B cell (primary cell): ENCODE data around the gene GASK1A. TPM values are rescaled to one million over a fixed set of nuclear protein-coding genes. Genes with fewer than 3 reads are reported as not detected.

Source experiments
- ATAC-seq: fragments of 200-7000 bp; cut with Tn5 transposase; one replicate; pipeline ENCODE4 v1.10.0; 2021; ENCODE audit warnings: low read depth, mild to moderate bottlenecking, moderate number of reproducible peaks, moderate library complexity
- CTCF ChIA-PET: fragments of 350-600 bp; sonication (Branson Sonifier 250); formaldehyde crosslinking; loops from one replicate; lab custom pipeline; 2021; ENCODE audit warnings: antibody characterized with exemption, inconsistent platforms; lab: Charles Lee
- POLR2A ChIA-PET: fragments of 350-600 bp; sonication (Branson Sonifier 250); formaldehyde crosslinking; loops from one replicate; lab custom pipeline; 2021; ENCODE audit warnings: antibody characterized with exemption; lab: Charles Lee
- DNase-seq: peaks from one replicate; pipeline ENCODE4 v3.0.0; 2013
- H2AFZ ChIP-seq: 2 replicates; pipeline ENCODE4 v1.6.1; 2012; ENCODE audit warnings: mild to moderate bottlenecking, low read depth, low read length; ENCODE audit not compliant: insufficient read depth, poor library complexity, severe bottlenecking
- H3K27ac ChIP-seq, 2 donors: 1 replicate in 1 of 2; 2 replicates in 1 of 2; pipeline ENCODE4 v1.5.1; 2012 to 2013; ENCODE audit warnings: low read length in 2 of 2, mild to moderate bottlenecking in 2 of 2, moderate library complexity in 1 of 2
- H3K27me3 ChIP-seq, 4 experiments: fragments of 200-600 bp in 1 of 4; sonication (generic) in 1 of 4; replicated peaks in 1 of 4; 1 replicate in 2 of 4; 2 replicates in 2 of 4; pipeline versions ENCODE4 v1.6.1 to v1.7.0; 2013 to 2016; ENCODE audit warnings: low read length in 3 of 4, mild to moderate bottlenecking in 2 of 4, mixed read lengths in 1 of 4, moderate library complexity in 1 of 4; ENCODE audit not compliant: insufficient read depth in 4 of 4, control insufficient read depth in 3 of 4; ENCODE audit errors: control extremely low read depth in 1 of 4
- H3K36me3 ChIP-seq, 2 experiments: replicated peaks in 1 of 2; 1 replicate in 1 of 2; 2 replicates in 1 of 2; pipeline versions ENCODE4 v1.6.1 to v1.7.1; 2013; ENCODE audit warnings: low read length in 1 of 2; ENCODE audit not compliant: insufficient read depth in 2 of 2, control insufficient read depth in 1 of 2; ENCODE audit errors: control extremely low read depth in 1 of 2, extremely low read depth in 1 of 2
- H3K4me1 ChIP-seq, 2 donors: fragments of 200-600 bp in 1 of 2; sonication (generic) in 1 of 2; 1 replicate in 1 of 2; 2 replicates in 1 of 2; pipeline versions ENCODE4 v1.5.1 to v1.6.1; 2013 to 2017; ENCODE audit warnings: low read length in 2 of 2; ENCODE audit not compliant: control insufficient read depth in 2 of 2, insufficient read depth in 2 of 2
- H3K4me2 ChIP-seq: replicated peaks from 2 replicates; pipeline ENCODE3; 2012; ENCODE audit warnings: mild to moderate bottlenecking, low read depth, low read length; ENCODE audit not compliant: poor library complexity, severe bottlenecking
- H3K4me3 ChIP-seq, 5 experiments: fragments of 200-600 bp in 1 of 5; sonication (generic) in 1 of 5; 1 replicate in 3 of 5; 2 replicates in 2 of 5; pipeline versions ENCODE4 v1.5.1 to v1.7.0; 2011 to 2016; ENCODE audit warnings: low read length in 4 of 5, mild to moderate bottlenecking in 4 of 5, low read depth in 2 of 5, control low read depth in 1 of 5, moderate library complexity in 1 of 5; ENCODE audit not compliant: insufficient read depth in 1 of 5; ENCODE audit errors: control extremely low read depth in 1 of 5, extremely low read depth in 1 of 5
- H3K79me2 ChIP-seq: fragments of 200-600 bp; sonication (generic); one replicate; pipeline ENCODE4 v1.6.0; 2016; ENCODE audit warnings: low read length; ENCODE audit not compliant: control insufficient read depth, insufficient read depth
- H3K9ac ChIP-seq: fragments of 200-600 bp; sonication (generic); 2 replicates; pipeline ENCODE4 v1.6.1; 2017; ENCODE audit warnings: mild to moderate bottlenecking, low read length, moderate library complexity
- H3K9me3 ChIP-seq, 3 donors: one replicate each; pipeline versions ENCODE4 v1.6.1 to v1.7.1; 2013; ENCODE audit warnings: low read length in 2 of 3; ENCODE audit not compliant: control insufficient read depth in 2 of 3, insufficient read depth in 1 of 3; ENCODE audit errors: control extremely low read depth in 1 of 3
- H4K20me1 ChIP-seq: 2 replicates; pipeline ENCODE4 v1.6.0; 2012; ENCODE audit warnings: mild to moderate bottlenecking, low read length; ENCODE audit not compliant: insufficient read depth, control insufficient read depth, poor library complexity, severe bottlenecking
- H3K27ac Mint-ChIP-seq: one replicate; pipeline ENCODE4 v1.8.0; 2021; ENCODE audit warnings: mixed read lengths
- H3K27me3 Mint-ChIP-seq: one replicate; pipeline ENCODE4 v1.8.0; 2021; ENCODE audit warnings: mixed read lengths
- H3K4me1 Mint-ChIP-seq: one replicate; pipeline ENCODE4 v1.8.0; 2021; ENCODE audit warnings: mixed read lengths
- H3K4me3 Mint-ChIP-seq: one replicate; pipeline ENCODE4 v1.8.0; 2021; ENCODE audit warnings: mixed read lengths
- H3K9me3 Mint-ChIP-seq: one replicate; pipeline ENCODE4 v1.8.0; 2022; ENCODE audit warnings: mixed read lengths; ENCODE audit not compliant: insufficient read depth
- CTCF ChIP-seq: fragments of 200-600 bp; IDR thresholded peaks from one replicate; pipeline ENCODE4 v1.8.0; 2022; ENCODE audit warnings: antibody characterized with exemption, mild to moderate bottlenecking
- EZH2 ChIP-seq: IDR thresholded peaks from 2 replicates; pipeline ENCODE4 v1.6.1; 2012; ENCODE audit warnings: borderline replicate concordance, low read depth, mild to moderate bottlenecking, moderate library complexity, low read length; ENCODE audit not compliant: insufficient read depth, poor library complexity, severe bottlenecking
- WGBS: methylation state at CpG from one replicate; pipeline ENCODE4 v1.1.5; 2013; ENCODE audit warnings: missing lambda C conversion rate; ENCODE audit not compliant: insufficient coverage; 5-methylcytosine and 5-hydroxymethylcytosine counted together
- intact Hi-C: fragments of 100-400 bp; cut with micrococcal nuclease; formaldehyde crosslinking; loops from one replicate; pipeline ENCODE4 v1.10.0; 2022
- polyA plus RNA-seq: library from polyadenylated mRNA; depleted of rRNA; stranded (reverse); fragments of >200 nt; gene quantifications from 2 replicates; pipeline ENCODE4 v1.2.3, GENCODE V29; 2012
- total RNA-seq, 2 donors: library from RNA; stranded (reverse); fragments of 120-200 nt in 1 of 2; gene quantifications; 1 replicate in 1 of 2; 2 replicates in 1 of 2; pipeline versions ENCODE4 v1.2.3 to v1.2.4, GENCODE V29; 2013 to 2022

The GASK1A gene
- total and polyA plus RNA-seq, 2 donors (not counting 1 experiment from before 2014, with no cell fraction given): not detected

- no peaks in the 10 kb centered on the region for H3K4me1 ChIP-seq
- no peaks in the 10 kb centered on the region for H3K36me3 ChIP-seq
- no peak for ATAC-seq
- Mint-ChIP-seq H3K27me3 (peaks cover 35% of the 10 kb centered on the region), H3K27ac (no peak overlapping the region), H3K4me3 (no peak overlapping the region), H3K4me1 (no peaks in the 10 kb centered on the region), H3K9me3 (no peaks in the 10 kb centered on the region)
- no peak overlapping the region for H2AFZ ChIP-seq
- no peak overlapping the region for H3K9ac ChIP-seq
- H4K20me1 ChIP-seq: no peaks in the 10 kb centered on the region
- CTCF ChIA-PET: no interaction called here
- intact Hi-C loops: no loop called here
- H3K9me3 ChIP-seq: peaks cover 0 to 1% (median 0%) of the 10 kb centered on the region in 3 donors
- POLR2A ChIA-PET: no interaction called here
- no peak for TF ChIP-seq CTCF
- H3K27me3 ChIP-seq: no peaks in the 10 kb centered on the region
- H3K4me3 ChIP-seq: no peak overlapping the region
- DNase-seq: no peak
- no CpG with 5 or more reads among the region's 3 CpGs for WGBS
- no peak overlapping the region for H3K4me2 ChIP-seq
- H3K27ac ChIP-seq: no peak overlapping the region
- H3K79me2 ChIP-seq: no peaks in the 10 kb centered on the region
Observed at GRCh38 chr3:42957573-42957972, 21.5 kb upstream of the GASK1A start.

GRCh38 chr3:42960282-42960681 is 18.8 kb upstream of the GASK1A start:
- no peaks in the 10 kb centered on the region for H3K9me3 Mint-ChIP-seq
- no peak overlapping the region for H3K27ac Mint-ChIP-seq
- Histone ChIP-seq H2AFZ (no peak overlapping the region), H3K27me3 (no peaks in the 10 kb centered on the region), H3K9me3 (peaks cover 0 to 1% (median 0%) of the 10 kb centered on the region in 3 donors), H3K27ac (no peak overlapping the region), H3K36me3 (no peaks in the 10 kb centered on the region), H4K20me1 (no peaks in the 10 kb centered on the region), H3K9ac (no peak overlapping the region), H3K4me2 (no peak overlapping the region), H3K4me1 (no peaks in the 10 kb centered on the region), H3K79me2 (no peaks in the 10 kb centered on the region), H3K4me3 (no peak overlapping the region)
- no peak for ATAC-seq
- no peak for DNase-seq
- TF ChIP-seq EZH2: no peak
- TF ChIP-seq CTCF: no peak
- WGBS: 63% methylated on average over 2 of the region's 5 CpGs
- H3K4me3 Mint-ChIP-seq: no peak overlapping the region
- H3K27me3 Mint-ChIP-seq: peaks cover 27% of the 10 kb centered on the region
- intact Hi-C loops: loop anchor here (5.0 kb wide), 1 partner anchor 1237 kb away; no protein-coding TSS in a partner anchor
- POLR2A ChIA-PET: no interaction called here
- CTCF ChIA-PET: interaction anchor here (1.2 to 3.3 kb wide), 3 partner anchors 336 to 541 kb away, joined by 3 to 36 read pairs (median 11); no protein-coding TSS in a partner anchor
- no peaks in the 10 kb centered on the region for H3K4me1 Mint-ChIP-seq
